SK-N-SH (cell line): ENCODE data around the gene TRAPPC6A. TPM values are rescaled to one million over a fixed set of nuclear protein-coding genes. Genes with fewer than 3 reads are reported as not detected.

Source experiments
- CTCF ChIA-PET: fragments of 300-600, 350-600 bp; formaldehyde crosslinking; extraction: SDS; loops from one replicate; lab custom pipeline; 2021; lab: Yijun Ruan, JAX
- POLR2A ChIA-PET: fragments of 350-600 bp; sonication (Branson Sonifier 250); formaldehyde crosslinking; extraction: SDS; loops from one replicate; lab custom pipeline; 2020; ENCODE audit warnings: antibody characterized with exemption, inconsistent platforms; lab: Yijun Ruan, JAX
- DNase-seq: peaks from one replicate; pipeline ENCODE4 v3.0.0; 2012
- H2AFZ ChIP-seq: fragments of 200-600 bp; sonication (generic); 2 replicates; pipeline ENCODE4 v1.8.1; 2016; ENCODE audit warnings: antibody characterized with exemption, mild to moderate bottlenecking, low read depth
- H3F3A ChIP-seq: fragments of 200-600 bp; sonication (generic); replicated peaks from 2 replicates; pipeline ENCODE3; 2016; ENCODE audit warnings: antibody characterized with exemption, mild to moderate bottlenecking; ENCODE audit not compliant: insufficient read depth
- H3K27ac ChIP-seq, 2 experiments: fragments of 200-500 bp in 1 of 2; fragments of 200-600 bp in 1 of 2; sonication (Bioruptor generic) in 1 of 2; sonication (generic), shearing (Covaris generic) in 1 of 2; 2 replicates each; pipeline versions ENCODE4 v1.5.1 to v1.6.1; 2014 to 2016; ENCODE audit warnings: low read depth in 2 of 2, inconsistent platforms in 1 of 2, low read length in 1 of 2, mild to moderate bottlenecking in 1 of 2, mixed read lengths in 1 of 2
- H3K27me3 ChIP-seq: fragments of 200-600 bp; sonication (generic), shearing (Covaris generic); 2 replicates; pipeline ENCODE4 v1.6.1; 2016; ENCODE audit warnings: mixed run types; ENCODE audit not compliant: insufficient read depth
- H3K36me3 ChIP-seq, 2 experiments: fragments of 200-500 bp in 1 of 2; fragments of 200-600 bp in 1 of 2; sonication (Bioruptor generic) in 1 of 2; sonication (generic) in 1 of 2; replicated peaks in 1 of 2; 2 replicates each; pipeline versions ENCODE3 to v1.5.1; 2014 to 2016; ENCODE audit warnings: low read length in 1 of 2, mild to moderate bottlenecking in 1 of 2; ENCODE audit not compliant: insufficient read depth in 2 of 2, control insufficient read depth in 1 of 2
- H3K4me1 ChIP-seq, 2 experiments: fragments of 200-500 bp in 1 of 2; fragments of 200-600 bp in 1 of 2; sonication (Bioruptor generic) in 1 of 2; sonication (generic), shearing (Covaris generic) in 1 of 2; 2 replicates each; pipeline versions ENCODE4 v1.5.1 to v1.6.1; 2014 to 2016; ENCODE audit warnings: low read depth in 1 of 2, low read length in 1 of 2, mixed run types in 1 of 2; ENCODE audit not compliant: insufficient read depth in 2 of 2, control insufficient read depth in 1 of 2
- H3K4me2 ChIP-seq: fragments of 200-600 bp; sonication (generic), shearing (Covaris generic); 2 replicates; pipeline ENCODE4 v1.6.1; 2017; ENCODE audit warnings: mixed run types
- H3K4me3 ChIP-seq, 2 experiments: fragments of 200-500 bp in 1 of 2; fragments of 200-600 bp in 1 of 2; sonication (Bioruptor generic) in 1 of 2; sonication (generic), shearing (Covaris generic) in 1 of 2; 2 replicates each; pipeline versions ENCODE4 v1.5.1 to v1.8.1; 2014 to 2016; ENCODE audit warnings: low read depth in 2 of 2, inconsistent platforms in 1 of 2, low read length in 1 of 2, mild to moderate bottlenecking in 1 of 2, mixed read lengths in 1 of 2, moderate library complexity in 1 of 2
- H3K79me2 ChIP-seq: fragments of 200-600 bp; sonication (generic); 2 replicates; pipeline ENCODE4 v1.8.1; 2017; ENCODE audit warnings: mild to moderate bottlenecking; ENCODE audit not compliant: insufficient read depth
- H3K9ac ChIP-seq: fragments of 200-600 bp; sonication (generic); 2 replicates; pipeline ENCODE4 v1.6.1; 2017; ENCODE audit warnings: mixed run types
- H3K9me2 ChIP-seq: fragments of 200-600 bp; sonication (generic); 2 replicates; pipeline ENCODE4 v1.6.1; 2017; ENCODE audit warnings: mixed run types
- H3K9me3 ChIP-seq: fragments of 200-600 bp; sonication (generic); 2 replicates; pipeline ENCODE4 v1.6.1; 2017; ENCODE audit warnings: mixed run types, mild to moderate bottlenecking, moderate library complexity
- H4K20me1 ChIP-seq: fragments of 200-600 bp; sonication (generic); 2 replicates; pipeline ENCODE4 v1.6.1; 2017; ENCODE audit warnings: mild to moderate bottlenecking, mixed run types; ENCODE audit not compliant: insufficient read depth
- ELF1 ChIP-seq: IDR thresholded peaks from 2 replicates; pipeline ENCODE4 v1.4.0; 2012
- EZH2phosphoT487 ChIP-seq: fragments of 200-600 bp; sonication (generic); IDR thresholded peaks from 2 replicates; pipeline ENCODE4 v1.6.1; 2017; ENCODE audit warnings: low read depth, mixed run types, mild to moderate bottlenecking, antibody characterized with exemption, moderate library complexity, borderline replicate concordance
- FOSL2 ChIP-seq: IDR thresholded peaks from 2 replicates; pipeline ENCODE4 v1.4.0; 2012; ENCODE audit warnings: low read depth, mild to moderate bottlenecking, moderate library complexity, borderline replicate concordance
- FOXJ3 ChIP-seq: sonication (generic); formaldehyde crosslinking; IDR thresholded peaks from 2 replicates; pipeline ENCODE4 v1.5.1; 2020; ENCODE audit warnings: mild to moderate bottlenecking, missing genetic modification reagents
- FOXM1 ChIP-seq: IDR thresholded peaks from 2 replicates; pipeline ENCODE4 v1.4.0; 2012; ENCODE audit warnings: low read depth, mild to moderate bottlenecking
- JUND ChIP-seq: IDR thresholded peaks from 2 replicates; pipeline ENCODE4 v1.4.0; 2012
- MEF2A ChIP-seq: IDR thresholded peaks from 2 replicates; pipeline ENCODE4 v1.4.0; 2012; ENCODE audit warnings: low read depth, borderline replicate concordance
- MXI1 ChIP-seq: IDR thresholded peaks from 2 replicates; pipeline ENCODE4 v1.6.1; 2012; ENCODE audit warnings: mild to moderate bottlenecking, low read depth, low read length, improper control_type of control experiment
- NFIC ChIP-seq: IDR thresholded peaks from 2 replicates; pipeline ENCODE4 v1.4.0; 2012; ENCODE audit warnings: borderline replicate concordance
- NRF1 ChIP-seq: IDR thresholded peaks from 2 replicates; pipeline ENCODE4 v1.6.1; 2012; ENCODE audit warnings: low read depth, mild to moderate bottlenecking, low read length
- RAD21 ChIP-seq: IDR thresholded peaks from 2 replicates; pipeline ENCODE4 v1.6.1; 2012; ENCODE audit warnings: mild to moderate bottlenecking, low read length
- RFX5 ChIP-seq: IDR thresholded peaks from 2 replicates; pipeline ENCODE4 v1.6.1; 2012; ENCODE audit warnings: mild to moderate bottlenecking, improper control_type of control experiment, low read length
- SMC3 ChIP-seq: IDR thresholded peaks from 2 replicates; pipeline ENCODE4 v1.6.1; 2012; ENCODE audit warnings: low read depth, low read length, improper control_type of control experiment
- TCF12 ChIP-seq: IDR thresholded peaks from 2 replicates; pipeline ENCODE4 v1.4.0; 2012
- WGBS: methylation state at CpG from one replicate; pipeline ENCODE4 v1.1.6; 2017; ENCODE audit warnings: low lambda C conversion rate; 5-methylcytosine and 5-hydroxymethylcytosine counted together
- polyA plus RNA-seq, 3 experiments: library from polyadenylated mRNA; depleted of rRNA; stranded (reverse); fragments of >200 nt; gene quantifications; 2 replicates each; pipeline ENCODE4 v1.2.3, GENCODE V29; 2012
- TF ChIP-seq, protein P1 (sequence below): IDR thresholded peaks from 2 replicates; pipeline ENCODE4 v1.4.0; 2012; ENCODE audit warnings: low read depth
- TF ChIP-seq, protein P2 (sequence below): fragments of 200-600 bp; sonication (generic); IDR thresholded peaks from 2 replicates; pipeline ENCODE4 v1.6.1; 2017; ENCODE audit warnings: antibody characterized with exemption, mild to moderate bottlenecking, moderate library complexity
- TF ChIP-seq, protein P3 (sequence below): fragments of 150-350 bp; IDR thresholded peaks from 2 replicates; pipeline ENCODE4 v1.6.1; 2016; ENCODE audit warnings: mild to moderate bottlenecking, low read depth, low read length

Gene TRAPPC6A
- polyA plus RNA-seq, 1 of the 3 experiments (the other 2 are of a cell fraction): 59.0 TPM

DNA sequence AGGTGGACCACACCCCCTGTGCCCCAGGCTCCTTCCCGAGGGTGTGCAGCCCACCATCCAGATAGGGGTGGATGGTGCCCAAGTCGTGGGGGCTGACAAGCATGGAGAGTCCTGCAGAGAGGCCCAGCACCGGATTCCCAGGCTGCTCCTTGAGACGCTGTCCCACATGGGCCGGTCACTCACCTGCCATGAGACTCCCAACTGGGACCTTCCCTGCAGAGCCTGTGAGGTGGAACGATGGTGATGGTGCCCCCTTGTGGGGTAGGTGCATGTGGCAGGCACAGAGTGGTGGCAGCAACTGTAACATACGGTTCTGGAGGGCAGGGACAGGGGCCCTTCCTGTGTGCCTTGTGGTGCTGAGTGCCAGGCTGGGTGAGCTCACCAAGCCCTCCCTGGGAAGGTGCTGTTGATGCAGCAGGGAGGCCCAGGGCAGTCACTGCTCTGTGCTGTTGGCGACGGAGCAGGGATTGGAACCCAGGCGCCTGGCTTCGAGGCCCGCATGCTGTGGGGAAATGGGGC, 52.0 kb downstream of the TRAPPC6A start:
- no peak overlapping the region for H2AFZ ChIP-seq
- H3K9me2 ChIP-seq: no peaks in the 10 kb centered on the region
- no peak overlapping the region for H3K4me2 ChIP-seq
- CTCF ChIA-PET: interaction anchor here (0.6 to 2.7 kb wide), 15 partner anchors 10 to 174 kb away, joined by 3 to 24 read pairs (median 3); partner anchors contain the start of gene PPP1R37
- H4K20me1 ChIP-seq: peaks cover 86% of the 10 kb centered on the region
- no peak overlapping the region for H3K4me3 ChIP-seq
- no peak overlapping the region; a peak in 1 of 4 replicates for H3K27ac ChIP-seq
- no peaks in the 10 kb centered on the region for H3F3A ChIP-seq
- H3K79me2 ChIP-seq: peaks cover 63% of the 10 kb centered on the region
- TF ChIP-seq ELF1 (no peak), RAD21 (peak; percentile 55), SMC3 (peak; percentile 52), MXI1 (no peak), NFIC (no peak), EZH2phosphoT487 (no peak), NRF1 (no peak)
- TF ChIP-seq, protein P1, sequence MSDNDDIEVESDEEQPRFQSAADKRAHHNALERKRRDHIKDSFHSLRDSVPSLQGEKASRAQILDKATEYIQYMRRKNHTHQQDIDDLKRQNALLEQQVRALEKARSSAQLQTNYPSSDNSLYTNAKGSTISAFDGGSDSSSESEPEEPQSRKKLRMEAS: 0 out of 2 replicates have a peak, but pooled peaks have one; percentile 33
- TF ChIP-seq, protein P2, sequence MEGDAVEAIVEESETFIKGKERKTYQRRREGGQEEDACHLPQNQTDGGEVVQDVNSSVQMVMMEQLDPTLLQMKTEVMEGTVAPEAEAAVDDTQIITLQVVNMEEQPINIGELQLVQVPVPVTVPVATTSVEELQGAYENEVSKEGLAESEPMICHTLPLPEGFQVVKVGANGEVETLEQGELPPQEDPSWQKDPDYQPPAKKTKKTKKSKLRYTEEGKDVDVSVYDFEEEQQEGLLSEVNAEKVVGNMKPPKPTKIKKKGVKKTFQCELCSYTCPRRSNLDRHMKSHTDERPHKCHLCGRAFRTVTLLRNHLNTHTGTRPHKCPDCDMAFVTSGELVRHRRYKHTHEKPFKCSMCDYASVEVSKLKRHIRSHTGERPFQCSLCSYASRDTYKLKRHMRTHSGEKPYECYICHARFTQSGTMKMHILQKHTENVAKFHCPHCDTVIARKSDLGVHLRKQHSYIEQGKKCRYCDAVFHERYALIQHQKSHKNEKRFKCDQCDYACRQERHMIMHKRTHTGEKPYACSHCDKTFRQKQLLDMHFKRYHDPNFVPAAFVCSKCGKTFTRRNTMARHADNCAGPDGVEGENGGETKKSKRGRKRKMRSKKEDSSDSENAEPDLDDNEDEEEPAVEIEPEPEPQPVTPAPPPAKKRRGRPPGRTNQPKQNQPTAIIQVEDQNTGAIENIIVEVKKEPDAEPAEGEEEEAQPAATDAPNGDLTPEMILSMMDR: peak; percentile 74
- H3K4me1 ChIP-seq: peaks cover 0 to 23% of the 10 kb centered on the region in 2 experiments; a peak in 1 of 4 replicates
- POLR2A ChIA-PET: no interaction called here
- H3K27me3 ChIP-seq: no peaks in the 10 kb centered on the region
- no peaks in the 10 kb centered on the region for H3K36me3 ChIP-seq
- H3K9ac ChIP-seq: no peak overlapping the region
- no peaks in the 10 kb centered on the region for H3K9me3 ChIP-seq
- WGBS: 85% methylated on average over 8 of the region's 12 CpGs
- DNase-seq: peak; percentile 68

DNA sequence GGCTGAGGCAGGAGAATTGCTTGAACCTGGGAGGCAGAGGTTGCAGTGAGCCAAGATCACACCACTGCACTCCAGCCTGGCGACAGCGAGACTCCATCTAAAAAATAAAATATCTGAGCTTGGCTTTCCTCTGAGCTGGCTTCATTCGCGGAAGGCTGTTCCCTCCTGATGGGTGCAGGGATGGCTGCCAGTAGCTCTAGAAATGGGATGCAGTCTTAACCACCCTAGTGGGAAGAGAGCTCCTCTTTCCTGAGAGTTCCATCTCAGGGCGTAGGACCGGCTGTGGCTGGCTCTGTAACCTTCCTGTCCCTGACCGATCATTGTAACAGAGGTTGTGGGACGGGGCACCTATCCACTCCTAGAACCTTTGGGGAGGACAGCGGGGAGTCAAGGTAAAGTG, 52.7 kb downstream of the TRAPPC6A start:
- no peak overlapping the region for H2AFZ ChIP-seq
- H3F3A ChIP-seq: no peaks in the 10 kb centered on the region
- 81% methylated on average over 2 of the region's 9 CpGs for whole genome bisulfite sequencing
- no peak overlapping the region for H3K4me3 ChIP-seq
- ChIA-PET CTCF (interaction anchor here (1.0 to 2.7 kb wide), 6 partner anchors 10 to 34 kb away, joined by 4 to 24 read pairs (median 7); partner anchors contain the start of gene PPP1R37), POLR2A (no interaction called here)
- TF ChIP-seq JUND (no peak), FOXM1 (no peak), FOSL2 (no peak), TCF12 (no peak), RFX5 (no peak), FOXJ3 (CRISPR knock-in tag) (no peak), MEF2A (no peak)
- TF ChIP-seq, protein P2: no peak
- TF ChIP-seq, protein P3, sequence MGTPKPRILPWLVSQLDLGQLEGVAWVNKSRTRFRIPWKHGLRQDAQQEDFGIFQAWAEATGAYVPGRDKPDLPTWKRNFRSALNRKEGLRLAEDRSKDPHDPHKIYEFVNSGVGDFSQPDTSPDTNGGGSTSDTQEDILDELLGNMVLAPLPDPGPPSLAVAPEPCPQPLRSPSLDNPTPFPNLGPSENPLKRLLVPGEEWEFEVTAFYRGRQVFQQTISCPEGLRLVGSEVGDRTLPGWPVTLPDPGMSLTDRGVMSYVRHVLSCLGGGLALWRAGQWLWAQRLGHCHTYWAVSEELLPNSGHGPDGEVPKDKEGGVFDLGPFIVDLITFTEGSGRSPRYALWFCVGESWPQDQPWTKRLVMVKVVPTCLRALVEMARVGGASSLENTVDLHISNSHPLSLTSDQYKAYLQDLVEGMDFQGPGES: no peak
- H3K4me1 ChIP-seq: peaks cover 0 to 24% of the 10 kb centered on the region in 2 experiments; a peak in 1 of 4 replicates
- DNase-seq: no peak
- no peaks in the 10 kb centered on the region for H3K9me2 ChIP-seq
- H3K79me2 ChIP-seq: peaks cover 64% of the 10 kb centered on the region
- no peaks in the 10 kb centered on the region for H3K9me3 ChIP-seq
- H3K9ac ChIP-seq: no peak overlapping the region
- no peak overlapping the region for H3K4me2 ChIP-seq
- no peaks in the 10 kb centered on the region for H3K27me3 ChIP-seq
- H4K20me1 ChIP-seq: peaks cover 86% of the 10 kb centered on the region
- H3K27ac ChIP-seq: no peak overlapping the region
- H3K36me3 ChIP-seq: no peaks in the 10 kb centered on the region
